ENCODE measurements around the gene KRT6B. TPM values are rescaled to one million over a fixed set of nuclear protein-coding genes. Genes with fewer than 3 reads are reported as not detected.

Gene KRT6B
- total and polyA plus RNA-seq, 2 experiments from 2014 or later, result not detected

DNA sequence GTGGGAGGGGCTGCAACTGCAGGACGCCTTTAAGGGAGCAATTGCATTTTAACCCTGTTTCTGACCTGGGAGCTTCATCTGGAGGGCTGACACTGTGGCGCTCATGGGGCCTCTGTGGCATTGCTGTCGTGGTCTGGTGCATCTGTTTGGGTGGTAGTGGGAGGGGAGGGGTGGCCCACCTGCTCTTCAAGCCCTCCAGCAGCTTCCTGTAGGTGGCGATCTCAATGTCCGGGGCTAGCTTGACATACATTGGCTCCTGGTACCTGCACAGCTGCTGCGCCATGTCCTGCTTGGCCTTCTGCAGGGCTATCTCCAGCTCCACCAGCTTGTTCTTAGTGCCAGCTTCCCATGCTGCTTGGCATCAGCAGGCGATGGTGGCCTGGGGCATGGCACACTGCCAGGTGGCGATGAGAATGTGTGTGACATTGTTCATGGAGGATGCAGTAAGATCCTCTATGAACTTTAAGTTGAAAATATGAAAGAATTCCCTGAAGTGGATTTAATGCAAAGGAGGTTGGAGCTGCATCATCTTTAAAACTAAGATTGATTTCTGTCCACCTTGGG, 38.1 kb downstream of the KRT6B start:
- Histone ChIP-seq H3K27ac (ENCODE audit: low read depth) (no peak overlapping the region), H2AFZ (no peak overlapping the region), H3K4me2 (no peak overlapping the region), H3F3A (replicated peaks; ENCODE audit: low read depth) (no peaks in the 10 kb centered on the region), H3K27me3 (ENCODE audit: insufficient read depth) (no peaks in the 10 kb centered on the region), H3K79me2 (replicated peaks; ENCODE audit: insufficient read depth) (no peaks in the 10 kb centered on the region), H3K36me3 (ENCODE audit: insufficient read depth) (no peaks in the 10 kb centered on the region), H3K4me3 (no peak overlapping the region), H3K4me1 (ENCODE audit: insufficient read depth) (no peaks in the 10 kb centered on the region), H3K9me2 (ENCODE audit: insufficient read depth) (0 out of 2 replicates have a peak, but pooled peaks cover under 1% of the 10 kb centered on the region), H4K20me1 (replicated peaks; ENCODE audit: insufficient read depth) (no peaks in the 10 kb centered on the region)
- Mint-ChIP-seq H3K4me3 (no peak overlapping the region), H3K4me1 (peaks cover 4% of the 10 kb centered on the region; the same call in 1 of the 3 replicates), H3K9me3 (peaks cover 12% of the 10 kb centered on the region), H3K27ac (no peak overlapping the region), H3K27me3 (ENCODE audit: insufficient read depth, low read depth, poor library complexity) (peaks cover 3% of the 10 kb centered on the region), H3K36me3 (ENCODE audit: low read depth) (no peaks in the 10 kb centered on the region)
- peak; percentile 88 for ATAC-seq
- no peak for TF ChIP-seq NANOG (IDR thresholded peaks at IDR 0.05; ENCODE audit: borderline replicate concordance)
- TF ChIP-seq, protein P1, sequence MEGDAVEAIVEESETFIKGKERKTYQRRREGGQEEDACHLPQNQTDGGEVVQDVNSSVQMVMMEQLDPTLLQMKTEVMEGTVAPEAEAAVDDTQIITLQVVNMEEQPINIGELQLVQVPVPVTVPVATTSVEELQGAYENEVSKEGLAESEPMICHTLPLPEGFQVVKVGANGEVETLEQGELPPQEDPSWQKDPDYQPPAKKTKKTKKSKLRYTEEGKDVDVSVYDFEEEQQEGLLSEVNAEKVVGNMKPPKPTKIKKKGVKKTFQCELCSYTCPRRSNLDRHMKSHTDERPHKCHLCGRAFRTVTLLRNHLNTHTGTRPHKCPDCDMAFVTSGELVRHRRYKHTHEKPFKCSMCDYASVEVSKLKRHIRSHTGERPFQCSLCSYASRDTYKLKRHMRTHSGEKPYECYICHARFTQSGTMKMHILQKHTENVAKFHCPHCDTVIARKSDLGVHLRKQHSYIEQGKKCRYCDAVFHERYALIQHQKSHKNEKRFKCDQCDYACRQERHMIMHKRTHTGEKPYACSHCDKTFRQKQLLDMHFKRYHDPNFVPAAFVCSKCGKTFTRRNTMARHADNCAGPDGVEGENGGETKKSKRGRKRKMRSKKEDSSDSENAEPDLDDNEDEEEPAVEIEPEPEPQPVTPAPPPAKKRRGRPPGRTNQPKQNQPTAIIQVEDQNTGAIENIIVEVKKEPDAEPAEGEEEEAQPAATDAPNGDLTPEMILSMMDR (conservative IDR thresholded peaks at IDR 0.05; ENCODE audit: low read depth in 2 of 2), result peak; percentile 50 to 69
- DNase-seq (ENCODE audit: low spot score), result peak; percentile 56

GRCh38 chr12:52413202-52413601, 38.7 kb downstream of the KRT6B start:
- Histone ChIP-seq H2AFZ (no peak overlapping the region), H4K20me1 (replicated peaks; ENCODE audit: insufficient read depth) (no peaks in the 10 kb centered on the region), H3K4me2 (no peak overlapping the region), H3K4me3 (no peak overlapping the region), H3K79me2 (replicated peaks; ENCODE audit: insufficient read depth) (no peaks in the 10 kb centered on the region), H3K9me2 (ENCODE audit: insufficient read depth) (no peaks in the 10 kb centered on the region), H3K36me3 (ENCODE audit: insufficient read depth) (no peaks in the 10 kb centered on the region), H3F3A (replicated peaks; ENCODE audit: low read depth) (no peaks in the 10 kb centered on the region), H3K4me1 (ENCODE audit: insufficient read depth) (no peaks in the 10 kb centered on the region), H3K27ac (ENCODE audit: low read depth) (no peak overlapping the region), H3K27me3 (ENCODE audit: insufficient read depth) (no peaks in the 10 kb centered on the region)
- H3K27ac Mint-ChIP-seq, result no peak overlapping the region
- peaks cover 4% of the 10 kb centered on the region; the same call in 1 of the 3 replicates for H3K4me1 Mint-ChIP-seq
- no peak overlapping the region for H3K4me3 Mint-ChIP-seq
- DNase-seq (ENCODE audit: low spot score) (no peak), ATAC-seq (no peak)
- peaks cover 18% of the 10 kb centered on the region for H3K9me3 Mint-ChIP-seq
- H3K27me3 Mint-ChIP-seq (ENCODE audit: insufficient read depth, low read depth, poor library complexity), result peaks cover 4% of the 10 kb centered on the region
- peaks cover 5% of the 10 kb centered on the region for H3K36me3 Mint-ChIP-seq (ENCODE audit: low read depth)
- TF ChIP-seq EZH2 (IDR thresholded peaks at IDR 0.05; ENCODE audit: low read depth, unreplicated experiment), result no peak
- TF ChIP-seq STAT1 (IDR thresholded peaks at IDR 0.05; ENCODE audit: unreplicated experiment), result no peak
- TF ChIP-seq CREB1 (CRISPR knock-in tag; IDR thresholded peaks at IDR 0.05; ENCODE audit: low read depth), result no peak
- TF ChIP-seq POLR2AphosphoS5 (IDR thresholded peaks at IDR 0.05; ENCODE audit: low read depth), result no peak
- no peak for TF ChIP-seq ZNF114 (CRISPR knock-in tag; IDR thresholded peaks at IDR 0.05)
- TF ChIP-seq, protein P1 (conservative IDR thresholded peaks at IDR 0.05; ENCODE audit: low read depth in 2 of 2), result no peak
- TF ChIP-seq ETS1 (IDR thresholded peaks at IDR 0.05), result no peak
- no peak for TF ChIP-seq NANOG (IDR thresholded peaks at IDR 0.05; ENCODE audit: borderline replicate concordance)
- no peak for TF ChIP-seq ZNF331 (CRISPR knock-in tag; IDR thresholded peaks at IDR 0.05; ENCODE audit: low read depth)
- TF ChIP-seq ZNF462 (CRISPR knock-in tag; IDR thresholded peaks at IDR 0.05), result no peak
